SK-N-SH (cell line): ENCODE results near the gene THSD4. TPM values are rescaled to one million over a fixed set of nuclear protein-coding genes. Genes with fewer than 3 reads are reported as not detected.
A peak's percentile ranks its signal among the peaks of the same experiment; 100 is the strongest.

Experiments used
- CTCF ChIA-PET: fragments of 300-600, 350-600 bp; formaldehyde crosslinking; extraction: SDS; loops from one replicate; lab custom pipeline; 2021; lab: Yijun Ruan, JAX
- POLR2A ChIA-PET: fragments of 350-600 bp; sonication (Branson Sonifier 250); formaldehyde crosslinking; extraction: SDS; loops from one replicate; lab custom pipeline; 2020; ENCODE audit warnings: antibody characterized with exemption, inconsistent platforms; lab: Yijun Ruan, JAX
- DNase-seq: peaks from one replicate; pipeline ENCODE4 v3.0.0; 2012
- H2AFZ ChIP-seq: fragments of 200-600 bp; sonication (generic); 2 replicates; pipeline ENCODE4 v1.8.1; 2016; ENCODE audit warnings: antibody characterized with exemption, mild to moderate bottlenecking, low read depth
- H3F3A ChIP-seq: fragments of 200-600 bp; sonication (generic); replicated peaks from 2 replicates; pipeline ENCODE3; 2016; ENCODE audit warnings: antibody characterized with exemption, mild to moderate bottlenecking; ENCODE audit not compliant: insufficient read depth
- H3K27ac ChIP-seq, 2 experiments: fragments of 200-500 bp in 1 of 2; fragments of 200-600 bp in 1 of 2; sonication (Bioruptor generic) in 1 of 2; sonication (generic), shearing (Covaris generic) in 1 of 2; 2 replicates each; pipeline versions ENCODE4 v1.5.1 to v1.6.1; 2014 to 2016; ENCODE audit warnings: low read depth in 2 of 2, inconsistent platforms in 1 of 2, low read length in 1 of 2, mild to moderate bottlenecking in 1 of 2, mixed read lengths in 1 of 2
- H3K27me3 ChIP-seq: fragments of 200-600 bp; sonication (generic), shearing (Covaris generic); 2 replicates; pipeline ENCODE4 v1.6.1; 2016; ENCODE audit warnings: mixed run types; ENCODE audit not compliant: insufficient read depth
- H3K36me3 ChIP-seq, 2 experiments: fragments of 200-500 bp in 1 of 2; fragments of 200-600 bp in 1 of 2; sonication (Bioruptor generic) in 1 of 2; sonication (generic) in 1 of 2; replicated peaks in 1 of 2; 2 replicates each; pipeline versions ENCODE3 to v1.5.1; 2014 to 2016; ENCODE audit warnings: low read length in 1 of 2, mild to moderate bottlenecking in 1 of 2; ENCODE audit not compliant: insufficient read depth in 2 of 2, control insufficient read depth in 1 of 2
- H3K4me1 ChIP-seq, 2 experiments: fragments of 200-500 bp in 1 of 2; fragments of 200-600 bp in 1 of 2; sonication (Bioruptor generic) in 1 of 2; sonication (generic), shearing (Covaris generic) in 1 of 2; 2 replicates each; pipeline versions ENCODE4 v1.5.1 to v1.6.1; 2014 to 2016; ENCODE audit warnings: low read depth in 1 of 2, low read length in 1 of 2, mixed run types in 1 of 2; ENCODE audit not compliant: insufficient read depth in 2 of 2, control insufficient read depth in 1 of 2
- H3K4me2 ChIP-seq: fragments of 200-600 bp; sonication (generic), shearing (Covaris generic); 2 replicates; pipeline ENCODE4 v1.6.1; 2017; ENCODE audit warnings: mixed run types
- H3K4me3 ChIP-seq, 2 experiments: fragments of 200-500 bp in 1 of 2; fragments of 200-600 bp in 1 of 2; sonication (Bioruptor generic) in 1 of 2; sonication (generic), shearing (Covaris generic) in 1 of 2; 2 replicates each; pipeline versions ENCODE4 v1.5.1 to v1.8.1; 2014 to 2016; ENCODE audit warnings: low read depth in 2 of 2, inconsistent platforms in 1 of 2, low read length in 1 of 2, mild to moderate bottlenecking in 1 of 2, mixed read lengths in 1 of 2, moderate library complexity in 1 of 2
- H3K79me2 ChIP-seq: fragments of 200-600 bp; sonication (generic); 2 replicates; pipeline ENCODE4 v1.8.1; 2017; ENCODE audit warnings: mild to moderate bottlenecking; ENCODE audit not compliant: insufficient read depth
- H3K9ac ChIP-seq: fragments of 200-600 bp; sonication (generic); 2 replicates; pipeline ENCODE4 v1.6.1; 2017; ENCODE audit warnings: mixed run types
- H3K9me2 ChIP-seq: fragments of 200-600 bp; sonication (generic); 2 replicates; pipeline ENCODE4 v1.6.1; 2017; ENCODE audit warnings: mixed run types
- H3K9me3 ChIP-seq: fragments of 200-600 bp; sonication (generic); 2 replicates; pipeline ENCODE4 v1.6.1; 2017; ENCODE audit warnings: mixed run types, mild to moderate bottlenecking, moderate library complexity
- H4K20me1 ChIP-seq: fragments of 200-600 bp; sonication (generic); 2 replicates; pipeline ENCODE4 v1.6.1; 2017; ENCODE audit warnings: mild to moderate bottlenecking, mixed run types; ENCODE audit not compliant: insufficient read depth
- CHD2 ChIP-seq: fragments of 150-350 bp; IDR thresholded peaks from 2 replicates; pipeline ENCODE4 v1.6.1; 2018; ENCODE audit warnings: low read length; ENCODE audit not compliant: partially characterized antibody
- EP300 ChIP-seq, 2 experiments: IDR thresholded peaks; 2 replicates each; pipeline versions ENCODE4 v1.4.0 to v1.6.1; 2012; ENCODE audit warnings: borderline replicate concordance in 1 of 2, low read depth in 1 of 2, low read length in 1 of 2
- FOXJ3 ChIP-seq: sonication (generic); formaldehyde crosslinking; IDR thresholded peaks from 2 replicates; pipeline ENCODE4 v1.5.1; 2020; ENCODE audit warnings: mild to moderate bottlenecking, missing genetic modification reagents
- FOXM1 ChIP-seq: IDR thresholded peaks from 2 replicates; pipeline ENCODE4 v1.4.0; 2012; ENCODE audit warnings: low read depth, mild to moderate bottlenecking
- IRF3 ChIP-seq: fragments of 150-350 bp; IDR thresholded peaks from 2 replicates; pipeline ENCODE4 v1.6.1; 2016; ENCODE audit warnings: mild to moderate bottlenecking, low read depth, low read length
- JUND ChIP-seq: IDR thresholded peaks from 2 replicates; pipeline ENCODE4 v1.4.0; 2012
- MXI1 ChIP-seq: IDR thresholded peaks from 2 replicates; pipeline ENCODE4 v1.6.1; 2012; ENCODE audit warnings: mild to moderate bottlenecking, low read depth, low read length, improper control_type of control experiment
- NFIC ChIP-seq: IDR thresholded peaks from 2 replicates; pipeline ENCODE4 v1.4.0; 2012; ENCODE audit warnings: borderline replicate concordance
- PBX3 ChIP-seq: IDR thresholded peaks from 2 replicates; pipeline ENCODE4; 2012
- RAD21 ChIP-seq: IDR thresholded peaks from 2 replicates; pipeline ENCODE4 v1.6.1; 2012; ENCODE audit warnings: mild to moderate bottlenecking, low read length
- RCOR1 ChIP-seq: fragments of 150-350 bp; IDR thresholded peaks from 2 replicates; pipeline ENCODE4 v1.6.1; 2017; ENCODE audit warnings: antibody characterized with exemption, low read length
- RFX5 ChIP-seq: IDR thresholded peaks from 2 replicates; pipeline ENCODE4 v1.6.1; 2012; ENCODE audit warnings: mild to moderate bottlenecking, improper control_type of control experiment, low read length
- RXRA ChIP-seq: IDR thresholded peaks from 2 replicates; pipeline ENCODE4 v1.4.0; 2012; ENCODE audit warnings: low read depth, mild to moderate bottlenecking, borderline replicate concordance
- SIN3A ChIP-seq: IDR thresholded peaks from 2 replicates; pipeline ENCODE4 v1.6.1; 2012; ENCODE audit warnings: low read depth, mild to moderate bottlenecking, low read length, moderate library complexity, borderline replicate concordance
- SMC3 ChIP-seq: IDR thresholded peaks from 2 replicates; pipeline ENCODE4 v1.6.1; 2012; ENCODE audit warnings: low read depth, low read length, improper control_type of control experiment
- TAF1 ChIP-seq: IDR thresholded peaks from 2 replicates; pipeline ENCODE4 v1.6.1; 2012; ENCODE audit warnings: low read depth, mild to moderate bottlenecking, low read length, moderate library complexity, borderline replicate concordance
- TCF12 ChIP-seq: IDR thresholded peaks from 2 replicates; pipeline ENCODE4 v1.4.0; 2012
- USF1 ChIP-seq: IDR thresholded peaks from 2 replicates; pipeline ENCODE4 v1.4.0; 2012; ENCODE audit warnings: low read depth, borderline replicate concordance
- YY1 ChIP-seq: IDR thresholded peaks from 2 replicates; pipeline ENCODE4 v1.4.0; 2012; ENCODE audit warnings: low read depth, mild to moderate bottlenecking
- WGBS: methylation state at CpG from one replicate; pipeline ENCODE4 v1.1.6; 2017; ENCODE audit warnings: low lambda C conversion rate; 5-methylcytosine and 5-hydroxymethylcytosine counted together
- polyA plus RNA-seq, 3 experiments: library from polyadenylated mRNA; depleted of rRNA; stranded (reverse); fragments of >200 nt; gene quantifications; 2 replicates each; pipeline ENCODE4 v1.2.3, GENCODE V29; 2012
- TF ChIP-seq, protein P1 (sequence below): IDR thresholded peaks from 2 replicates; pipeline ENCODE4 v1.4.0; 2012; ENCODE audit warnings: low read depth

The THSD4 gene
- polyA plus RNA-seq, 1 of the 3 experiments (the other 2 are of a cell fraction), result 79.1 TPM

- H3K27ac ChIP-seq, result no peak overlapping the region
- no peak overlapping the region for H3K9ac ChIP-seq
- H3F3A ChIP-seq, result peaks cover 15% of the 10 kb centered on the region
- H2AFZ ChIP-seq, result no peak overlapping the region
- ChIA-PET CTCF (interaction anchor here (0.8 to 2.3 kb wide), 3 partner anchors 28 to 64 kb away, joined by 3 to 5 read pairs (median 3); no protein-coding TSS in a partner anchor), POLR2A (no interaction called here)
- peaks cover 4% of the 10 kb centered on the region for H3K9me3 ChIP-seq
- H3K36me3 ChIP-seq, result peaks cover 0 to 10% of the 10 kb centered on the region in 2 experiments
- no peaks in the 10 kb centered on the region for H4K20me1 ChIP-seq
- TF ChIP-seq USF1 (no peak), YY1 (no peak), SIN3A (no peak), MXI1 (no peak), NFIC (no peak), SMC3 (no peak), RCOR1 (no peak), TCF12 (no peak), IRF3 (no peak), RXRA (no peak), RFX5 (no peak), CHD2 (no peak), FOXJ3 (CRISPR knock-in tag) (no peak)
- TF ChIP-seq, protein P1, sequence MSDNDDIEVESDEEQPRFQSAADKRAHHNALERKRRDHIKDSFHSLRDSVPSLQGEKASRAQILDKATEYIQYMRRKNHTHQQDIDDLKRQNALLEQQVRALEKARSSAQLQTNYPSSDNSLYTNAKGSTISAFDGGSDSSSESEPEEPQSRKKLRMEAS, result no peak
- TF ChIP-seq, all 33 proteins: peak for 0
- Histone ChIP-seq H3K27me3 (no peaks in the 10 kb centered on the region), H3K9me2 (no peaks in the 10 kb centered on the region), H3K4me1 (peaks cover 0 to 3% of the 10 kb centered on the region in 2 experiments; a peak in 2 of 4 replicates), H3K4me3 (no peak overlapping the region), H3K79me2 (0 out of 2 replicates have a peak, but pooled peaks cover 5% of the 10 kb centered on the region), H3K4me2 (no peak overlapping the region)
- no peak for DNase-seq
Measured at GRCh38 chr15:71666763-71667620, 551.7 kb downstream of the THSD4 start.

- no peak overlapping the region for H3K9ac ChIP-seq
- TF ChIP-seq TAF1 (no peak), RAD21 (no peak), JUND (no peak), TCF12 (peak; percentile 46; the same call in 1 of the 2 replicates), IRF3 (no peak), SMC3 (no peak), EP300 (IDR thresholded peaks at IDR 0.05; ENCODE audit: borderline replicate concordance in 1 of 2, low read depth in 1 of 2, low read length in 1 of 2) (peak in 1 of 2 experiments; percentile 43; a peak in 1 of 4 replicates), RCOR1 (peak; percentile 42; the same call in 1 of the 2 replicates), FOXM1 (no peak), PBX3 (peak; percentile 56), CHD2 (no peak), YY1 (no peak)
- TF ChIP-seq, all 33 proteins: peak for 4
- 19% methylated on average over 4 of the region's 4 CpGs for WGBS
- Histone ChIP-seq H3K4me1 (peaks cover 0 to 3% of the 10 kb centered on the region in 2 experiments; a peak in 2 of 4 replicates), H3K27ac (peak overlapping the region; percentile 32 to 67; a peak in 2 of 4 replicates), H4K20me1 (no peaks in the 10 kb centered on the region), H3K27me3 (no peaks in the 10 kb centered on the region), H3K4me3 (no peak overlapping the region), H3K9me3 (peaks cover 4% of the 10 kb centered on the region), H3K36me3 (peaks cover 0 to 10% of the 10 kb centered on the region in 2 experiments), H3F3A (peaks cover 14% of the 10 kb centered on the region), H2AFZ (no peak overlapping the region), H3K79me2 (0 out of 2 replicates have a peak, but pooled peaks cover 5% of the 10 kb centered on the region), H3K9me2 (no peaks in the 10 kb centered on the region), H3K4me2 (peak overlapping the region; percentile 17; the same call in 1 of the 2 replicates)
- DNase-seq, result peak; percentile 30
- POLR2A ChIA-PET, result no interaction called here
- CTCF ChIA-PET, result no interaction called here
Measured at GRCh38 chr15:71669688-71670087, 554.4 kb downstream of the THSD4 start.
